Sigmoid colon (tissue), 4 donors: ENCODE results near the gene TPM1.

Experiments used
- EP300 ChIP-seq, 4 donors: sonication (generic); formaldehyde crosslinking; IDR thresholded peaks; one replicate each; pipeline ENCODE4 v1.6.1; 2017; ENCODE audit warnings: antibody characterized with exemption in 4 of 4
- POLR2A ChIP-seq, 2 donors: fragments of 450-650 bp; IDR thresholded peaks; one replicate each; pipeline ENCODE4 v1.6.1; 2016; ENCODE audit warnings: antibody characterized with exemption in 2 of 2, mild to moderate bottlenecking in 2 of 2, moderate library complexity in 2 of 2
- POLR2AphosphoS5 ChIP-seq, 4 donors: sonication (generic); formaldehyde crosslinking; IDR thresholded peaks; one replicate each; pipeline ENCODE4 v1.6.1; 2017; ENCODE audit warnings: antibody characterized with exemption in 4 of 4
- TF ChIP-seq, protein P1 (sequence below), 4 experiments: fragments of 450-650 bp in 3 of 4; fragments of 200-600 bp in 1 of 4; IDR thresholded peaks; one replicate each; pipeline ENCODE4 v1.5.1; 2016 to 2019; ENCODE audit warnings: antibody characterized with exemption in 4 of 4, mild to moderate bottlenecking in 3 of 4, moderate library complexity in 2 of 4

DNA sequence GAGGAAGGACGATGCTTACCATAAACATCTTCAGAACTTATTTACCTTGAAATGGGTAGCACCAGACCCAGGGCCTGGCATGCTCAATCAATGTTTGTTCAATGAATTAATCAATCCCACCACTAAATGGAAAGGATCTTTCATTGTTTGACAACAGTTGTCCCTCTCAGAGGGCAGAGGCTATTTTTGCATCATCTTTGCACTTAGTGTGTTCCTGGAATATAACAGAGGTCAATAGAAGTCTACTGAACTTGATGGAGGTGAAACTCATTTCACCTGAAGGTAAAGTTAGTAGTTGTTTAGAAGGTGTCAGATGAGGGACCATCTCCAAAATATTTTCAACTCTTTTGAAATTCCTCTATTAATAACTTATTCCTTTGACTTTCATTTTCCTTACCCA, 42.3 kb downstream of the TPM1 start:
- TF ChIP-seq, protein P1, sequence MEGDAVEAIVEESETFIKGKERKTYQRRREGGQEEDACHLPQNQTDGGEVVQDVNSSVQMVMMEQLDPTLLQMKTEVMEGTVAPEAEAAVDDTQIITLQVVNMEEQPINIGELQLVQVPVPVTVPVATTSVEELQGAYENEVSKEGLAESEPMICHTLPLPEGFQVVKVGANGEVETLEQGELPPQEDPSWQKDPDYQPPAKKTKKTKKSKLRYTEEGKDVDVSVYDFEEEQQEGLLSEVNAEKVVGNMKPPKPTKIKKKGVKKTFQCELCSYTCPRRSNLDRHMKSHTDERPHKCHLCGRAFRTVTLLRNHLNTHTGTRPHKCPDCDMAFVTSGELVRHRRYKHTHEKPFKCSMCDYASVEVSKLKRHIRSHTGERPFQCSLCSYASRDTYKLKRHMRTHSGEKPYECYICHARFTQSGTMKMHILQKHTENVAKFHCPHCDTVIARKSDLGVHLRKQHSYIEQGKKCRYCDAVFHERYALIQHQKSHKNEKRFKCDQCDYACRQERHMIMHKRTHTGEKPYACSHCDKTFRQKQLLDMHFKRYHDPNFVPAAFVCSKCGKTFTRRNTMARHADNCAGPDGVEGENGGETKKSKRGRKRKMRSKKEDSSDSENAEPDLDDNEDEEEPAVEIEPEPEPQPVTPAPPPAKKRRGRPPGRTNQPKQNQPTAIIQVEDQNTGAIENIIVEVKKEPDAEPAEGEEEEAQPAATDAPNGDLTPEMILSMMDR (IDR thresholded peaks at IDR 0.05) = no peak
- TF ChIP-seq POLR2A (IDR thresholded peaks at IDR 0.05) (no peak), EP300 (IDR thresholded peaks at IDR 0.05) (no peak), POLR2AphosphoS5 (IDR thresholded peaks at IDR 0.05) (no peak)
